HEK293T (cell line): Measurements from ENCODE around the gene SCN9A.
"Not testable (repeated sequence)": the region's sequence is repeated elsewhere in the genome, so short reads cannot be mapped to it uniquely, and the experiment has no call there.

ENCODE experiments used
- CTCF ChIA-PET: fragments of 350-600 bp; formaldehyde crosslinking; extraction: SDS; loops from one replicate; lab custom pipeline; 2021; ENCODE audit warnings: antibody characterized with exemption, inconsistent platforms; lab: Yijun Ruan, JAX
- POLR2A ChIA-PET: fragments of 350-600 bp; formaldehyde crosslinking; extraction: SDS; loops from one replicate; lab custom pipeline; 2020; ENCODE audit warnings: antibody characterized with exemption, inconsistent platforms; lab: Yijun Ruan, JAX
- DNase-seq: peaks from one replicate; pipeline ENCODE4 v3.0.0; 2012; ENCODE audit warnings: mixed read lengths; ENCODE audit errors: extremely low spot score
- ARNT ChIP-seq: fragments of 450-650 bp; IDR thresholded peaks from 2 replicates; pipeline ENCODE4 v1.6.1; 2017; ENCODE audit warnings: mild to moderate bottlenecking
- BHLHE40 ChIP-seq: fragments of 450-650 bp; IDR thresholded peaks from 2 replicates; pipeline ENCODE4 v1.6.1; 2016; ENCODE audit warnings: mild to moderate bottlenecking, moderate library complexity, borderline replicate concordance
- CTBP1 ChIP-seq: fragments of 450-650 bp; IDR thresholded peaks from 2 replicates; pipeline ENCODE4 v1.6.1; 2016; ENCODE audit warnings: borderline replicate concordance
- ELF4 ChIP-seq: fragments of 450-650 bp; IDR thresholded peaks from 2 replicates; pipeline ENCODE4 v1.6.1; 2017; ENCODE audit warnings: antibody characterized with exemption
- FOXK2 ChIP-seq: fragments of 450-650 bp; IDR thresholded peaks from 2 replicates; pipeline ENCODE4 v1.6.1; 2016; ENCODE audit warnings: mild to moderate bottlenecking
- FOXM1 ChIP-seq: fragments of 450-650 bp; IDR thresholded peaks from 2 replicates; pipeline ENCODE4 v1.6.1; 2017; ENCODE audit warnings: mild to moderate bottlenecking, borderline replicate concordance
- HDGF ChIP-seq: fragments of 450-650 bp; IDR thresholded peaks from 2 replicates; pipeline ENCODE4 v1.6.1; 2017; ENCODE audit warnings: antibody characterized with exemption, borderline replicate concordance
- L3MBTL2 ChIP-seq: fragments of 450-650 bp; conservative IDR thresholded peaks from 2 replicates; pipeline ENCODE4 v1.6.1; 2016; ENCODE audit warnings: mild to moderate bottlenecking
- LEF1 ChIP-seq: fragments of 450-650 bp; IDR thresholded peaks from 2 replicates; pipeline ENCODE4 v1.6.1; 2017; ENCODE audit warnings: mild to moderate bottlenecking, borderline replicate concordance
- NFRKB ChIP-seq: fragments of 450-650 bp; IDR thresholded peaks from 2 replicates; pipeline ENCODE4 v1.6.1; 2016; ENCODE audit warnings: mild to moderate bottlenecking, moderate library complexity
- PKNOX1 ChIP-seq: fragments of 450-650 bp; IDR thresholded peaks from 2 replicates; pipeline ENCODE4 v1.6.1; 2016
- SP1 ChIP-seq: fragments of 450-650 bp; IDR thresholded peaks from 2 replicates; pipeline ENCODE4 v1.6.1; 2017
- SUZ12 ChIP-seq: fragments of 450-650 bp; IDR thresholded peaks from 2 replicates; pipeline ENCODE4 v1.6.1; 2016; ENCODE audit warnings: mild to moderate bottlenecking
- ZNF384 ChIP-seq: fragments of 450-650 bp; IDR thresholded peaks from 2 replicates; pipeline ENCODE4 v1.6.1; 2016

Gene SCN9A

GRCh38 chr2:166230724-166231070, 145.0 kb downstream of the SCN9A start:
- TF ChIP-seq ARNT (no peak), BHLHE40 (no peak), HDGF (no peak), FOXM1 (no peak), ZNF384 (no peak), PKNOX1 (no peak), NFRKB (no peak)
- no peak for DNase-seq
- CTCF ChIA-PET = no interaction called here
- POLR2A ChIA-PET = no interaction called here

- no peak for DNase-seq
- TF ChIP-seq FOXK2 (no peak), FOXM1 (no peak)
- CTCF ChIA-PET = no interaction called here
- POLR2A ChIA-PET = no interaction called here
Measured at GRCh38 chr2:166230024-166230723, 145.6 kb downstream of the SCN9A start.

GRCh38 chr2:166229678-166230023, 146.1 kb downstream of the SCN9A start:
- TF ChIP-seq PKNOX1 (no peak), SP1 (no peak), FOXK2 (no peak), L3MBTL2 (no peak), LEF1 (no peak), ELF4 (no peak), NFRKB (no peak), BHLHE40 (no peak), FOXM1 (no peak), CTBP1 (no peak), ZNF384 (no peak), HDGF (no peak), ARNT (no peak), SUZ12 (no peak)
- CTCF ChIA-PET = no interaction called here
- DNase-seq = no peak
- POLR2A ChIA-PET = no interaction called here

- POLR2A ChIA-PET = no interaction called here
- DNase-seq = no peak
- TF ChIP-seq FOXK2 = no peak
- CTCF ChIA-PET = no interaction called here
Measured at GRCh38 chr2:166224197-166224596, 151.5 kb downstream of the SCN9A start.

GRCh38 chr2:166223298-166223697, 152.4 kb downstream of the SCN9A start:
- no peak for DNase-seq
- ChIA-PET CTCF (no interaction called here), POLR2A (no interaction called here)
- TF ChIP-seq HDGF (no peak), SP1 (no peak), FOXM1 (no peak), CTBP1 (no peak), BHLHE40 (no peak), ELF4 (no peak), ARNT (no peak), LEF1 (no peak), FOXK2 (no peak), PKNOX1 (no peak), SUZ12 (no peak)

GRCh38 chr2:166211079-166211478, 164.7 kb downstream of the SCN9A start:
- TF ChIP-seq SUZ12 = no peak
- ChIA-PET CTCF (no interaction called here), POLR2A (no interaction called here)
- no peak for DNase-seq

- CTCF ChIA-PET, POLR2A ChIA-PET, DNase-seq: not testable (repeated sequence)
Measured at GRCh38 chr2:166209944-166210343, 165.8 kb downstream of the SCN9A start.

GRCh38 chr2:166209367-166209766, 166.4 kb downstream of the SCN9A start:
- POLR2A ChIA-PET, DNase-seq, CTCF ChIA-PET: not testable (repeated sequence)

GRCh38 chr2:166206153-166206552, 169.6 kb downstream of the SCN9A start:
- POLR2A ChIA-PET, CTCF ChIA-PET, DNase-seq: not testable (repeated sequence)
